Medulla oblongata (tissue), 1 donor: ENCODE data around the gene LGALS4.
"Not testable (repeated sequence)": the region's sequence is repeated elsewhere in the genome, so short reads cannot be mapped to it uniquely, and the experiment has no call there.

ENCODE experiments used
- DNase-seq: peaks from one replicate; pipeline ENCODE4 v3.0.0-alpha.2; 2015; ENCODE audit errors: extremely low spot score

LGALS4 gene, protein sequence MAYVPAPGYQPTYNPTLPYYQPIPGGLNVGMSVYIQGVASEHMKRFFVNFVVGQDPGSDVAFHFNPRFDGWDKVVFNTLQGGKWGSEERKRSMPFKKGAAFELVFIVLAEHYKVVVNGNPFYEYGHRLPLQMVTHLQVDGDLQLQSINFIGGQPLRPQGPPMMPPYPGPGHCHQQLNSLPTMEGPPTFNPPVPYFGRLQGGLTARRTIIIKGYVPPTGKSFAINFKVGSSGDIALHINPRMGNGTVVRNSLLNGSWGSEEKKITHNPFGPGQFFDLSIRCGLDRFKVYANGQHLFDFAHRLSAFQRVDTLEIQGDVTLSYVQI

DNA sequence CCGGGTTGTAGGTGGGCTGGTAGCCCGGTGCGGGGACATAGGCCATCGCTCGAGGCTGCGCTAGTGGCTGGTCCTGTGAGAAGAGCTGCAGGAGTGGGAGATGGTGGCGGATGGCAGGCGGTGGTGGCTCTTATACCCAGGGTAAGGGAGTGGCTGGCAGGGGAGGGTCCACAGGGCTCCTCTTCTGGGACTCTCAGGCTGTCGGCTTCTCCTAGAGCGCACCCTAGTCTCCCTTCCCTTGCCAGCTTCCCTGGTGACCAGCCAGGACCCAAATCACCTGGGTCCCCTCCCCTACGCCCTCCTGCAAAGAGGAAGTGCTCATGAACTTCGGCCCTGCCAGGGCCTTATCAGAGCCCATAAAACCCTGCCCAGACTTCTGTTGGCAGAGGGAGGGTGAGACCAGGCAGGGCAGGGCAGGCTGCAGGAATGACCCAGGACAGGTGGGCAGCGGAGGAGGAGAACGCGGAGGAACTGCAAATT, at the start of gene LGALS4:
Gene LGALS4, minus strand, starts transcription at position 105 of the 480 bp plus-strand sequence. Its CDS starts 59 bp downstream, at position 46.
- DNase-seq, result no peak

DNA sequence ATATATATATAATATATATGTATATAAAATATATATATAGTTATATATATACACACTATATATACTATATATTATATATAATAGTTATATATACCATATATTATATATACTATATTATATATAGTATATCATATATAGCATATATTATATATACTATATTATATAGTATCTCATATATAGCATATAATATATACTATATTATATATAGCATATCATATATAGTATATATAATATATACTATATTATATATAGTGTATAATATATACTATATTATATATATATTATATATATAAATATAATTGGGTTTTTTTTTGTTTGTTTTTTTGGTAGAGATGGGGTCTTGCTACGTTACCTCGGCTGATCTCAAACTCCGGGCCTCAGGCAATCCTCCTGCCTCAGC, 48.6 kb upstream of the LGALS4 start:
- no peak for DNase-seq

- DNase-seq, result not testable (repeated sequence)
These were observed 47.0 kb upstream of the LGALS4 start for GRCh38 chr19:38859631-38860204.

GRCh38 chr19:38856813-38857212, 44.1 kb upstream of the LGALS4 start:
- no peak for DNase-seq

GRCh38 chr19:38855751-38856150, 43.0 kb upstream of the LGALS4 start:
- not testable (repeated sequence) for DNase-seq

- DNase-seq, result not testable (repeated sequence)
These were observed 42.2 kb upstream of the LGALS4 start for GRCh38 chr19:38854961-38855360.

- no peak for DNase-seq
These were observed 40.5 kb upstream of the LGALS4 start for GRCh38 chr19:38853214-38853613.

GRCh38 chr19:38852231-38853044, 39.7 kb upstream of the LGALS4 start:
- peak; percentile 45 for DNase-seq

DNA sequence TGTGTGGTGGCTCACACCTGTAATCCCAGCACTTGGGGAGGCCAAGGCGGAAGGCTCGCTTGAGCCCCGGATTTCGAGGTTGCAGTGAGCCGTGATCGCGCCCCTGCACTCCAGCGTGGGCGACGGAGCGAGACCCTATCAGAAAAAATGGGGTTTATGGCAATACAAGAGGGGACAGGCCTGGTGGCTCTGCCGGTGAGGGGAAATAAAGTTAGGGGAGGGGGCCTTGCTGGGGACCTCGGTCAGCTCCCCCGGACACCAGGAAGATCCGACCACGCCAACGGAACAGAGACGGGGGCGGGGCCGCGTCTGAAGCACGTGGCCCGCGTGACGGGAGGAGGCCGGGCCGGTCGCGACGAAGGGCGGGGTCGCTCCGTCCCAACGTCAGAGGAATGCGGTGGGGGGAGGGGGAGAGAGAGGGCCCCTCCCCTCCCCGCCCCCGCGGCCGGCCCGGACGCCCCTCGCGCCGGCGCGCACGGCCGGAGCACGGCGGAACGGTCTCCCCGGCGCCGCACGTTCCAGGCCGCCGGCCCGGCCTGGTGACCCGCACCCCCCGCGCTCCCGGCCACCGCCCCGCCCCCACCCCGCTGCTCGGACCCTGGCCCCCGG, 39.0 kb upstream of the LGALS4 start:
- peak; percentile 96 for DNase-seq

DNA sequence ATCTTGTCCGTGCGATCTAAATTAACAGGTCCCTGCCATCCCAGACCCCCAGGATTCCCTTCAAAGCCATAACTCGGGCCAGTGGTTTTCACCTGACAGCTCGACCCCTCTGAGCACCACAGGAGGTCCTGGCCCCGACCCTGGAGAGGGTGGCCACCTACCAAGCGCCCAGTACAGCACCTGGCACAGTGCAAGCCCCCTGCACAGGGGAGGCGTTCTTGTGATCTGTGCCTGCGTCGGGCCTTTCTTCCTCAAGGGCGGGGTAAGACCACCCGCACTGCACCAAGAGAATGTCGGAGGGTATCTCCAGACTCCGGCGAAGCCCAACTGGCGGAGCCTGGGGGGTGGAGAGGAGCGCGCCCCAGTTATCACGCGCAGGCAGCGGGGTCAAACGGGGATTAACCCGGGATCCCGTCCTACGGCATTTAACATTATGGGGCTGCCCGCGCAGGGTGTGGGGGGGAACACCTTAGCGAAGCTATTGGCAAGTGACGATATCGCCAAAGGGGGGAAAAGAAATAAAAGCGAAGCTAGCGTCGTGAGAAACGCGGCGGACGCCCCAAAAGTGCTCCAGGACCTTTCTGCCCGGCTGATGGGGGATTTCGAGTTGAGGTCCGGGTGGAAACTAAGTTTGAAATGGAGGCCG, 38.4 kb upstream of the LGALS4 start:
- DNase-seq, result peak; percentile 41

- no peak for DNase-seq
These were observed 37.8 kb upstream of the LGALS4 start for GRCh38 chr19:38850436-38850975.

DNA sequence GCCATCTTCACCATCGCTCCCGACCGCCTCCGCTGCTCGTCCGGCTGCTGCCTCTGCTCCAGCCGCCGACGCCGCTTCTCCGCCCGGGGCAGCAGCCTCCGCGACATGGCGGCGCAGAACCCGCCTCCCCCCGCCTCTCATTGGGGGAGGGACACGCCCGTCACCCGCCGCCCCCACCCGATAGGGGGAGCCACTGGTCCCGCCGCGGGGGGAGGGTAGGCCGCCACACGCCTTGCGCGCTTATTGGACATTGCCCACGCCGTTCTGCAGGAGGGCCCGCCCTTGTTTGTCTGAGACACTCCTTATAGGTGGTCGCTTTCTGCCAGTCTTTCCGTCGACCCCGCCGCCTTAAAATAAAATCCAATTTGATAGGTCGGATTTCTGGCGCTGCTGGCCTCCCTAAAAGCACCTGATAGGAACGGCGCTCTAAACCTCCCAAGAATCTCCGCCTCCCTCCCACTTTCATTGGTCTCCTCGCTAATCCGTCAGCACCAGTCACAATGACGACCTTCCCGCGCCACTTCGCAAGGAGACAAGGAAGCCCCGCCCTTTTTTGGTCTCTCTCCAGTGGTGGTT, 37.2 kb upstream of the LGALS4 start, which contains the start of gene HNRNPL:
Gene HNRNPL, minus strand, starts transcription at position 127 of the 576 bp plus-strand sequence. Its CDS starts 20 bp downstream, at position 107.
- DNase-seq, result peak; percentile 100

- DNase-seq, result peak; percentile 95
These were observed 36.6 kb upstream of the LGALS4 start for GRCh38 chr19:38849147-38849859.

GRCh38 chr19:38848299-38849146, 35.8 kb upstream of the LGALS4 start:
- DNase-seq, result peak; percentile 15

DNA sequence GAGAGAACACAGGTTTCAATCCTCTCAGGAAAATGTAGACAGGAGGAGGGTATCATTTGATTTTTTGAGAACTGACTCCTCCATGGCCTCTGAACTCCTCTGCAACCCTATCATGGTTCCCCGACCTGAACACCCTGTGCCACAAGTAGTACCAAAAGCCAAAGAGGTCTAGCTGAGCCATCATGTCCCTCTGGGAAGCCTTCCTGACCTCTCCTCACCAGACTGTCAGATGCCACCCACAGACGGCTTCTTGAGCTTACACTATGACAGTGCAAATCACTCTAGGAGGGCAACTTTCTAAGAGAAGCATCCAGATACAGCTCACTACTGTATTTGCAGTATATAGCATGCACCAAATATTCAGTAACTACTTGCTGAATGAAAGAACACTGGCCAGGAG, 33.4 kb upstream of the LGALS4 start:
- no peak for DNase-seq

DNA sequence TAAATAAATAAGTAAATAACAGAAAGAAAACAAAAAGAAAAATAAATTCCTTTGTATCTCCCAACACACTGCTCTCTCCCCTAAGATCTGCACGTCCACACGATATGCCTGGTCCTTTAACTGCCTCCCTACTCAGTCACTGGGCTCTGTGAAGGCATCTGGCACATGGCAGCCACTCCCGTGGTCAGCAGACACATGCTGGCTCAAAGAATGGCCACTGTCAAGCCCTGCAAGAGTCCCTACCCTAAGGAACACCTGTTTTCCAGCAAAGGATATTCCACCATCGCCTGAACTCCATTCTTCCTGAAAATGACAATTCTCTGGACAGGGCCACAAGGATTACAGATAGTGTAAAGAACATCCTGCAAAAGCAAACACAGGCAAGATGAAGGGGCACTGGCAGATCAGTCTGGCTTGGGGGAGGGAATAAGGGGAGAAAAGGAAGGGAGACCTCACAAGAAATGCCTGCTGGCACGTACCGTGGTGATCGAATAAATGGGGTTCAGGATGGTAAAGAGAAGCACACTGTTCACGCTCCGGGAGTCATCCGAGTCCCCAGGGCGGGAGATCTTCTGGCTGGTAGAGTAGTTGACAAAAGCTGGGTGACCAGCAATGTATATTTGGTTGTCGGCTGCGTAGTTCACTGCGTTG, 32.8 kb upstream of the LGALS4 start:
- no peak for DNase-seq

- no peak for DNase-seq
These were observed 31.4 kb upstream of the LGALS4 start for GRCh38 chr19:38844093-38844686.

DNA sequence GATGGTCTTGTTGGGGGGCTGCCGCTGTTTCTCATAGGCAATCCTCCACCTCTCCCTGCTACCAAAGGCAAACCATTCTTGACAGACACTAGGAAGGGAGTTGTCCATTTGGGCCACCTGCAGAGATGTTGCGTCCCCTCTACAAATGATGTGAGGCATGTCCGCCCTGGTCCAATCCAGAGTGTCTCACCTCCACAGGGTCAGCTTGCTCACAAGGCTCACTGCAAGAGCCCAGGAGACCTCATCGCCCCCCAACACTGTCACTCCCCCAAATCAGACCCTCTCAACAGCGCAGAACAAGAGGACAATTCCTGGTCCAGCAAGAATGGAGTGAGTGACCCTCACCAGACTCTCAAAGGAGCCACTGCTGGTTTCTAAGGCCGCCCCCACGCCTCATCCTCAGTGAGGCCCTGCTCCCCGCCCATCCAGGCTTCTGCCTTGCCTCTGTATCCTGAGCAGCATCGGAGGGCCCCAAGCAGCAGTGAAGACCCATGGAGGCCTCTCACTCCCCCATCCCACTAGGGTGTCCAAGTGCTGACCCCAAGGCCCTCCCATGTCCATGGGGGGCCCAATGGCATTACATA, 30.5 kb upstream of the LGALS4 start:
- no peak for DNase-seq
